ENCODE data around the gene ARHGEF6. TPM values are rescaled to one million over a fixed set of nuclear protein-coding genes. Genes with fewer than 3 reads are reported as not detected.

ARHGEF6 gene
- polyA plus RNA-seq, 1 donor from 2014 or later, result 1.8 TPM

DNA sequence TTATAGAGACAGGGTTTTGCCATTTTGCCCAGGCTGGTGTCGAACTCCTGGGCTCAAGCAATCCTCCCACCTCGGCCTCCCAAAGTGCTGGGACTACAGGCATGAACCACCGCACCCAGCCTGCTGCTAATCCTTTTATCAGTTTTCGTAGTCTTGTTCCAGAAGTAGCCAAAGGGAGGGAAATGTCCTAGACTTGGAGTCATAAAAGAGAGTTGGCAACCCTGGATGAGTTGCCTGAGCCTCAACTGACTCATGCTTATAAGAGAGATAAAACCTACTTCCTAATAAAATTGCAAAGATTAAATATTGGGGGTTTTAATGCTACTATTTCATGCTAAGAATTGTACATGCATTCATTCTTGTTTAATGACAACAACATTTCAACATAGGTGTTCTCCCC, 88.5 kb downstream of the ARHGEF6 start:
- Histone ChIP-seq H3K4me3 (ENCODE audit: low read length) (no peak overlapping the region), H3K27me3 (ENCODE audit: insufficient read depth, low read depth, low read length) (no peaks in the 10 kb centered on the region), H2AFZ (ENCODE audit: low read depth, low read length) (no peak overlapping the region), H3K36me3 (ENCODE audit: insufficient read depth, low read length) (no peaks in the 10 kb centered on the region), H3K9me2 (ENCODE audit: insufficient read depth, low read length) (no peaks in the 10 kb centered on the region), H3K9ac (ENCODE audit: low read length) (no peak overlapping the region), H3K9me3 (ENCODE audit: low read length) (no peaks in the 10 kb centered on the region), H3K79me2 (replicated peaks; ENCODE audit: insufficient read depth, low read length) (no peaks in the 10 kb centered on the region), H4K20me1 (ENCODE audit: insufficient read depth) (no peaks in the 10 kb centered on the region), H3K4me2 (ENCODE audit: low read length) (no peak overlapping the region), H3K27ac (ENCODE audit: low read length) (no peak overlapping the region), H3F3A (ENCODE audit: insufficient read depth, low read length, poor library complexity, severe bottlenecking) (no peaks in the 10 kb centered on the region)
- no peak for TF ChIP-seq POLR2AphosphoS5 (IDR thresholded peaks at IDR 0.05)
- TF ChIP-seq, protein P1, sequence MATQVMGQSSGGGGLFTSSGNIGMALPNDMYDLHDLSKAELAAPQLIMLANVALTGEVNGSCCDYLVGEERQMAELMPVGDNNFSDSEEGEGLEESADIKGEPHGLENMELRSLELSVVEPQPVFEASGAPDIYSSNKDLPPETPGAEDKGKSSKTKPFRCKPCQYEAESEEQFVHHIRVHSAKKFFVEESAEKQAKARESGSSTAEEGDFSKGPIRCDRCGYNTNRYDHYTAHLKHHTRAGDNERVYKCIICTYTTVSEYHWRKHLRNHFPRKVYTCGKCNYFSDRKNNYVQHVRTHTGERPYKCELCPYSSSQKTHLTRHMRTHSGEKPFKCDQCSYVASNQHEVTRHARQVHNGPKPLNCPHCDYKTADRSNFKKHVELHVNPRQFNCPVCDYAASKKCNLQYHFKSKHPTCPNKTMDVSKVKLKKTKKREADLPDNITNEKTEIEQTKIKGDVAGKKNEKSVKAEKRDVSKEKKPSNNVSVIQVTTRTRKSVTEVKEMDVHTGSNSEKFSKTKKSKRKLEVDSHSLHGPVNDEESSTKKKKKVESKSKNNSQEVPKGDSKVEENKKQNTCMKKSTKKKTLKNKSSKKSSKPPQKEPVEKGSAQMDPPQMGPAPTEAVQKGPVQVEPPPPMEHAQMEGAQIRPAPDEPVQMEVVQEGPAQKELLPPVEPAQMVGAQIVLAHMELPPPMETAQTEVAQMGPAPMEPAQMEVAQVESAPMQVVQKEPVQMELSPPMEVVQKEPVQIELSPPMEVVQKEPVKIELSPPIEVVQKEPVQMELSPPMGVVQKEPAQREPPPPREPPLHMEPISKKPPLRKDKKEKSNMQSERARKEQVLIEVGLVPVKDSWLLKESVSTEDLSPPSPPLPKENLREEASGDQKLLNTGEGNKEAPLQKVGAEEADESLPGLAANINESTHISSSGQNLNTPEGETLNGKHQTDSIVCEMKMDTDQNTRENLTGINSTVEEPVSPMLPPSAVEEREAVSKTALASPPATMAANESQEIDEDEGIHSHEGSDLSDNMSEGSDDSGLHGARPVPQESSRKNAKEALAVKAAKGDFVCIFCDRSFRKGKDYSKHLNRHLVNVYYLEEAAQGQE (IDR thresholded peaks at IDR 0.05; ENCODE audit: borderline replicate concordance), result no peak
- no peak for TF ChIP-seq RAD21 (conservative IDR thresholded peaks at IDR 0.05)
- TF ChIP-seq EZH2 (IDR thresholded peaks at IDR 0.05; ENCODE audit: borderline replicate concordance, insufficient read depth, low read length, poor library complexity, severe bottlenecking), result no peak

DNA sequence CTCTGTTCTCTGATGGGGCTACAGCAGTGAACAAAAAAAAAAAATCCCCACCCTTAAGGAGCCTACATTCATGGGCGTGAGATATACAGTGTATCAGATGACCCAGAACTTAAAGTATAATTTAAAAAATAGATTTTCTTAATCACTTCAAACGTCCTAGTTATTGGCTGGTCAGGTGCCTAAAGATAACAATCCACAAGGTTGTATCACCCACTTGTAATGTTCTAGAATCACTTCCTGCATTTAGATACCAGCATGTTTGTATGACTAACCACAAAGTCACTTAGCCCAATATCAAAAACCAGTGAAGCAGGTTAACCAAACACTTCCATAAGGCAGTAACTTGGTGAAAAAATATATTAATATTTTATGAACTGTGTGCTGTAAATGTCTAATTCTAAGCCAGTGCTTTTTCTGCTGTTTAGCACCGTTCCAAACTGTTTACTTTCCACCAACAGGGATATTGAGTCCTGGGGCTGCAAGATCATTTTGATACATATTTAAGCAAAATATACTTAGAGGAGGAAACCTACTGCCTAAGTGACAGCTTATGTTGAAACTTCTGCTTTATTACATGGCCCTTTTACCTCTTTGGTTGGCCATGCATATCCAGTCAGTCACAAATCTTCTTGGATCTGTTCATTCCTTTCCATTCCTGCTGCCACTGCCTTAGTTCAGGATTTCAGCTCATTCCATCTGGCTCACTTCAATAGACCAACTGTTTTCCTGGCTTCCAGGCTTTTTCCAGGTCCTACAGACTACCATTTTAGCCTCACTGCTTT, 89.5 kb downstream of the ARHGEF6 start:
- no peak for TF ChIP-seq MXI1 (conservative IDR thresholded peaks at IDR 0.05; ENCODE audit: poor library complexity, severe bottlenecking)
- TF ChIP-seq, protein P1 (IDR thresholded peaks at IDR 0.05; ENCODE audit: borderline replicate concordance), result no peak
- TF ChIP-seq, protein P2, sequence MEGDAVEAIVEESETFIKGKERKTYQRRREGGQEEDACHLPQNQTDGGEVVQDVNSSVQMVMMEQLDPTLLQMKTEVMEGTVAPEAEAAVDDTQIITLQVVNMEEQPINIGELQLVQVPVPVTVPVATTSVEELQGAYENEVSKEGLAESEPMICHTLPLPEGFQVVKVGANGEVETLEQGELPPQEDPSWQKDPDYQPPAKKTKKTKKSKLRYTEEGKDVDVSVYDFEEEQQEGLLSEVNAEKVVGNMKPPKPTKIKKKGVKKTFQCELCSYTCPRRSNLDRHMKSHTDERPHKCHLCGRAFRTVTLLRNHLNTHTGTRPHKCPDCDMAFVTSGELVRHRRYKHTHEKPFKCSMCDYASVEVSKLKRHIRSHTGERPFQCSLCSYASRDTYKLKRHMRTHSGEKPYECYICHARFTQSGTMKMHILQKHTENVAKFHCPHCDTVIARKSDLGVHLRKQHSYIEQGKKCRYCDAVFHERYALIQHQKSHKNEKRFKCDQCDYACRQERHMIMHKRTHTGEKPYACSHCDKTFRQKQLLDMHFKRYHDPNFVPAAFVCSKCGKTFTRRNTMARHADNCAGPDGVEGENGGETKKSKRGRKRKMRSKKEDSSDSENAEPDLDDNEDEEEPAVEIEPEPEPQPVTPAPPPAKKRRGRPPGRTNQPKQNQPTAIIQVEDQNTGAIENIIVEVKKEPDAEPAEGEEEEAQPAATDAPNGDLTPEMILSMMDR (IDR thresholded peaks at IDR 0.05; ENCODE audit: poor library complexity, severe bottlenecking), result no peak
- TF ChIP-seq SMC3 (conservative IDR thresholded peaks at IDR 0.05; ENCODE audit: poor library complexity), result no peak
- TF ChIP-seq EZH2 (IDR thresholded peaks at IDR 0.05; ENCODE audit: borderline replicate concordance, insufficient read depth, low read length, poor library complexity, severe bottlenecking), result no peak
- TF ChIP-seq POLR2AphosphoS5 (IDR thresholded peaks at IDR 0.05), result no peak
- no peak for TF ChIP-seq RAD21 (conservative IDR thresholded peaks at IDR 0.05)
- no peak for TF ChIP-seq EP300 (conservative IDR thresholded peaks at IDR 0.05; ENCODE audit: poor library complexity, severe bottlenecking)
- no peak for TF ChIP-seq TAF1 (IDR thresholded peaks at IDR 0.05; ENCODE audit: low read depth)
- Histone ChIP-seq H3K27ac (ENCODE audit: low read length) (no peak overlapping the region), H3F3A (ENCODE audit: insufficient read depth, low read length, poor library complexity, severe bottlenecking) (no peaks in the 10 kb centered on the region), H3K27me3 (ENCODE audit: insufficient read depth, low read depth, low read length) (no peaks in the 10 kb centered on the region), H3K9me2 (ENCODE audit: insufficient read depth, low read length) (no peaks in the 10 kb centered on the region), H3K36me3 (ENCODE audit: insufficient read depth, low read length) (no peaks in the 10 kb centered on the region), H3K4me2 (ENCODE audit: low read length) (no peak overlapping the region), H3K79me2 (replicated peaks; ENCODE audit: insufficient read depth, low read length) (no peaks in the 10 kb centered on the region), H4K20me1 (ENCODE audit: insufficient read depth) (no peaks in the 10 kb centered on the region), H3K9me3 (ENCODE audit: low read length) (no peaks in the 10 kb centered on the region), H2AFZ (ENCODE audit: low read depth, low read length) (no peak overlapping the region), H3K4me3 (ENCODE audit: low read length) (no peak overlapping the region), H3K9ac (ENCODE audit: low read length) (no peak overlapping the region)
